ENCODE data around the gene NTMT1. TPM values are rescaled to one million over a fixed set of nuclear protein-coding genes. Genes with fewer than 3 reads are reported as not detected.

The NTMT1 gene
- total and polyA plus RNA-seq, 10 of the 15 experiments (the other 5 are each of a cell fraction or from before 2014, with no cell fraction given) = 12.8 to 85.4 (median 39.3) TPM

GRCh38 chr9:129665814-129666520 is 40.0 kb downstream of the NTMT1 start:
- no peaks in the 10 kb centered on the region for H4K20me1 ChIP-seq (ENCODE audit: control insufficient read depth, insufficient read depth)
- H3K4me3 ChIP-seq = no peak overlapping the region
- CTCF ChIA-PET = no interaction called here
- no peaks in the 10 kb centered on the region for H3K4me1 ChIP-seq (ENCODE audit: control insufficient read depth, insufficient read depth, low read length)
- BruUV-seq (replicated peaks) = no TSS peak
- DNase-seq (ENCODE audit: low read depth, low spot score) (no peak), ATAC-seq (no peak), FAIRE-seq (no peak)
- no peaks in the 10 kb centered on the region for H3K79me2 ChIP-seq (ENCODE audit: control insufficient read depth, insufficient read depth, low read length)
- H3K9me3 ChIP-seq (replicated peaks; ENCODE audit: control insufficient read depth, insufficient read depth, low read length) = no peaks in the 10 kb centered on the region
- intact Hi-C loops (cut with micrococcal nuclease; ENCODE audit: unreplicated experiment) (no loop called here), in situ Hi-C loops (cut with MboI) (no loop called here)
- no peaks in the 10 kb centered on the region; a peak in 2 of 4 replicates for H3K27me3 ChIP-seq (replicated peaks in 1 of 2; ENCODE audit: control insufficient read depth in 2 of 2, insufficient read depth in 2 of 2, low read length in 1 of 2)
- no peaks in the 10 kb centered on the region for H3K36me3 ChIP-seq (ENCODE audit: control insufficient read depth in 2 of 2, insufficient read depth in 2 of 2, low read length in 1 of 2)
- H2AFZ ChIP-seq (ENCODE audit: control insufficient read depth, low read depth, low read length) = no peak overlapping the region
- no peak overlapping the region for H3K4me2 ChIP-seq (ENCODE audit: control insufficient read depth, insufficient read depth)
- WGBS (ENCODE audit: insufficient coverage, insufficient replicate concordance, low lambda C conversion rate, missing lambda C conversion rate) = 43% methylated on average over 43 of the region's 88 CpGs
- RAD21 ChIA-PET (ENCODE audit: unreplicated experiment) = no interaction called here
- H3K9ac ChIP-seq (ENCODE audit: control insufficient read depth, insufficient read depth, low read length) = no peak overlapping the region
- SMC1A ChIA-PET (ENCODE audit: uncharacterized antibody, unreplicated experiment) = no interaction called here
- POLR2A ChIA-PET = no interaction called here
- H3K27ac ChIP-seq (ENCODE audit: control insufficient read depth, insufficient read depth) = no peak overlapping the region
- TF ChIP-seq CUX1 (IDR thresholded peaks at IDR 0.05; ENCODE audit: insufficient replicate concordance, low read depth, low read length) (no peak), RAD21 (IDR thresholded peaks at IDR 0.05; ENCODE audit: insufficient read depth, low read depth, low read length) (no peak), ZNF217 (IDR thresholded peaks at IDR 0.05) (no peak), POU2F2 (IDR thresholded peaks at IDR 0.05; ENCODE audit: borderline replicate concordance, low read depth, low read length) (no peak), RELA (IDR thresholded peaks at IDR 0.05; ENCODE audit: borderline replicate concordance, partially characterized antibody) (no peak), PRDM15 (CRISPR knock-in tag; IDR thresholded peaks at IDR 0.05) (no peak), CREB1 (IDR thresholded peaks at IDR 0.05; ENCODE audit: low read depth) (no peak), MYB (IDR thresholded peaks at IDR 0.05; ENCODE audit: borderline replicate concordance, low read depth, low read length) (no peak), SREBF2 (IDR thresholded peaks at IDR 0.05; ENCODE audit: low read length) (no peak), PAX5 (IDR thresholded peaks at IDR 0.05; ENCODE audit: borderline replicate concordance, low read depth, low read length) (no peak), TBL1XR1 (IDR thresholded peaks at IDR 0.05; ENCODE audit: low read depth, low read length) (no peak), SMAD5 (IDR thresholded peaks at IDR 0.05; ENCODE audit: low read depth) (no peak), BCL3 (IDR thresholded peaks at IDR 0.05; ENCODE audit: borderline replicate concordance, insufficient read depth, low read depth, low read length, poor library complexity, severe bottlenecking) (no peak), SIX5 (IDR thresholded peaks at IDR 0.05; ENCODE audit: low read depth, low read length, severe bottlenecking) (no peak), JUNB (IDR thresholded peaks at IDR 0.05) (no peak)

Measured in GM12878 (cell line).